IPS-15b (cell line): Measurements from ENCODE around the gene CLBA1.

Experiments used
- H3K27me3 ChIP-seq: one replicate; pipeline ENCODE4 v1.6.1; 2013; ENCODE audit warnings: low read length; ENCODE audit not compliant: control insufficient read depth, insufficient read depth
- H3K36me3 ChIP-seq: one replicate; pipeline ENCODE4 v1.6.1; 2013; ENCODE audit warnings: low read length; ENCODE audit not compliant: control insufficient read depth, insufficient read depth
- H3K4me1 ChIP-seq: one replicate; pipeline ENCODE4 v1.6.1; 2013; ENCODE audit warnings: mild to moderate bottlenecking, low read length; ENCODE audit not compliant: control insufficient read depth, insufficient read depth
- H3K4me3 ChIP-seq: one replicate; pipeline ENCODE4 v1.5.1; 2013; ENCODE audit warnings: low read depth, low read length
- H3K9ac ChIP-seq: one replicate; pipeline ENCODE4 v1.6.1; 2013; ENCODE audit warnings: low read depth, mild to moderate bottlenecking, low read length
- H3K9me3 ChIP-seq: one replicate; pipeline ENCODE4 v1.6.1; 2013; ENCODE audit warnings: mild to moderate bottlenecking, low read length; ENCODE audit not compliant: control insufficient read depth, insufficient read depth

The CLBA1 gene

GRCh38 chr14:104980611-104981531 is 4.7 kb upstream of the CLBA1 start:
- Histone ChIP-seq H3K9ac (no peak overlapping the region), H3K4me1 (no peaks in the 10 kb centered on the region), H3K27me3 (peaks cover 28% of the 10 kb centered on the region), H3K4me3 (no peak overlapping the region), H3K9me3 (no peaks in the 10 kb centered on the region), H3K36me3 (no peaks in the 10 kb centered on the region)

- Histone ChIP-seq H3K9me3 (no peaks in the 10 kb centered on the region), H3K4me3 (no peak overlapping the region), H3K9ac (no peak overlapping the region), H3K36me3 (no peaks in the 10 kb centered on the region), H3K4me1 (no peaks in the 10 kb centered on the region), H3K27me3 (peaks cover 25% of the 10 kb centered on the region)
Observed at GRCh38 chr14:104981699-104982541, 3.7 kb upstream of the CLBA1 start.

GRCh38 chr14:104982548-104983230 is 2.9 kb upstream of the CLBA1 start:
- peaks cover 17% of the 10 kb centered on the region for H3K27me3 ChIP-seq
- no peaks in the 10 kb centered on the region for H3K4me1 ChIP-seq
- no peak overlapping the region for H3K9ac ChIP-seq
- no peaks in the 10 kb centered on the region for H3K36me3 ChIP-seq
- H3K4me3 ChIP-seq, result no peak overlapping the region
- H3K9me3 ChIP-seq, result no peaks in the 10 kb centered on the region

GRCh38 chr14:104983231-104983721 is 2.3 kb upstream of the CLBA1 start:
- H3K4me1 ChIP-seq, result no peaks in the 10 kb centered on the region
- no peaks in the 10 kb centered on the region for H3K9me3 ChIP-seq
- H3K9ac ChIP-seq, result no peak overlapping the region
- no peaks in the 10 kb centered on the region for H3K36me3 ChIP-seq
- H3K27me3 ChIP-seq, result peaks cover 16% of the 10 kb centered on the region
- H3K4me3 ChIP-seq, result no peak overlapping the region

GRCh38 chr14:104984056-104984894 is 1.3 kb upstream of the CLBA1 start:
- Histone ChIP-seq H3K4me1 (no peaks in the 10 kb centered on the region), H3K4me3 (no peak overlapping the region), H3K27me3 (peaks cover 11% of the 10 kb centered on the region), H3K36me3 (peaks cover 2% of the 10 kb centered on the region), H3K9ac (no peak overlapping the region), H3K9me3 (no peaks in the 10 kb centered on the region)

- Histone ChIP-seq H3K4me1 (no peaks in the 10 kb centered on the region), H3K4me3 (peak overlapping the region; percentile 65), H3K9ac (no peak overlapping the region), H3K27me3 (peaks cover 3% of the 10 kb centered on the region), H3K36me3 (peaks cover 3% of the 10 kb centered on the region), H3K9me3 (no peaks in the 10 kb centered on the region)
Observed at GRCh38 chr14:104986487-104987164, 1.0 kb downstream of the CLBA1 start.

GRCh38 chr14:104989236-104989950 is 3.8 kb downstream of the CLBA1 start:
- Histone ChIP-seq H3K27me3 (peaks cover 3% of the 10 kb centered on the region), H3K9me3 (no peaks in the 10 kb centered on the region), H3K36me3 (peaks cover 7% of the 10 kb centered on the region), H3K4me3 (no peak overlapping the region), H3K4me1 (no peaks in the 10 kb centered on the region), H3K9ac (no peak overlapping the region)

- H3K27me3 ChIP-seq, result peaks cover 3% of the 10 kb centered on the region
- H3K9me3 ChIP-seq, result no peaks in the 10 kb centered on the region
- H3K36me3 ChIP-seq, result peaks cover 8% of the 10 kb centered on the region
- H3K4me3 ChIP-seq, result no peak overlapping the region
- H3K4me1 ChIP-seq, result no peaks in the 10 kb centered on the region
- H3K9ac ChIP-seq, result no peak overlapping the region
Observed at GRCh38 chr14:104989951-104990303, 4.3 kb downstream of the CLBA1 start.

GRCh38 chr14:104991896-104992230 is 6.3 kb downstream of the CLBA1 start:
- Histone ChIP-seq H3K36me3 (peaks cover 10% of the 10 kb centered on the region), H3K4me1 (no peaks in the 10 kb centered on the region), H3K9ac (no peak overlapping the region), H3K27me3 (no peaks in the 10 kb centered on the region), H3K9me3 (no peaks in the 10 kb centered on the region), H3K4me3 (no peak overlapping the region)

- no peak overlapping the region for H3K4me3 ChIP-seq
- H3K36me3 ChIP-seq, result peaks cover 10% of the 10 kb centered on the region
- no peak overlapping the region for H3K9ac ChIP-seq
- H3K27me3 ChIP-seq, result no peaks in the 10 kb centered on the region
- no peaks in the 10 kb centered on the region for H3K4me1 ChIP-seq
- no peaks in the 10 kb centered on the region for H3K9me3 ChIP-seq
Observed at GRCh38 chr14:104992501-104992900, 6.9 kb downstream of the CLBA1 start.
